HFFc6 (cell line): ENCODE measurements around the gene SIN3A. TPM values are rescaled to one million over a fixed set of nuclear protein-coding genes. Genes with fewer than 3 reads are reported as not detected.
"Not testable (repeated sequence)": the region's sequence is repeated elsewhere in the genome, so short reads cannot be mapped to it uniquely, and the experiment has no call there.

Experiments
- DNase-seq: peaks from one replicate; pipeline ENCODE4 v3.0.0-alpha.2; 2018
- H3K27ac Mint-ChIP-seq: 2 replicates; pipeline ENCODE4 v1.8.0; 2020; ENCODE audit warnings: mild to moderate bottlenecking, mixed read lengths
- H3K27me3 Mint-ChIP-seq: 2 replicates; pipeline ENCODE4 v1.8.0; 2021; ENCODE audit warnings: mild to moderate bottlenecking, moderate library complexity, mixed read lengths; ENCODE audit not compliant: insufficient read depth
- H3K36me3 Mint-ChIP-seq: 2 replicates; pipeline ENCODE4 v1.8.0; 2021; ENCODE audit warnings: low read depth, mixed read lengths
- H3K4me1 Mint-ChIP-seq: 2 replicates; pipeline ENCODE4 v1.8.0; 2020; ENCODE audit warnings: low read depth, mixed read lengths
- H3K4me3 Mint-ChIP-seq: 2 replicates; pipeline ENCODE4 v1.8.0; 2020; ENCODE audit warnings: mild to moderate bottlenecking, moderate library complexity, mixed read lengths
- H3K9me3 Mint-ChIP-seq: 2 replicates; pipeline ENCODE4 v1.8.0; 2020; ENCODE audit warnings: mild to moderate bottlenecking, mixed read lengths
- total RNA-seq, 6 experiments: library from RNA; stranded (reverse); fragmentation: NEBNext Ultra II Directional; extraction: Animal tissue kit (Norgen Biotek cat#: 25700); gene quantifications; 2 replicates in 1 of 6; 3 replicates in 5 of 6; pipeline ENCODE4 v1.2.3, GENCODE V29; 2021
- TF ChIP-seq, protein P1 (sequence below): fragments of 200-600 bp; sonication (generic); IDR thresholded peaks from 2 replicates; pipeline ENCODE4 v1.5.0; 2021; ENCODE audit warnings: antibody characterized with exemption, mild to moderate bottlenecking

The SIN3A gene
- total RNA-seq, 6 experiments from 2014 or later: 36.6 to 49.3 (median 39.8) TPM

DNA sequence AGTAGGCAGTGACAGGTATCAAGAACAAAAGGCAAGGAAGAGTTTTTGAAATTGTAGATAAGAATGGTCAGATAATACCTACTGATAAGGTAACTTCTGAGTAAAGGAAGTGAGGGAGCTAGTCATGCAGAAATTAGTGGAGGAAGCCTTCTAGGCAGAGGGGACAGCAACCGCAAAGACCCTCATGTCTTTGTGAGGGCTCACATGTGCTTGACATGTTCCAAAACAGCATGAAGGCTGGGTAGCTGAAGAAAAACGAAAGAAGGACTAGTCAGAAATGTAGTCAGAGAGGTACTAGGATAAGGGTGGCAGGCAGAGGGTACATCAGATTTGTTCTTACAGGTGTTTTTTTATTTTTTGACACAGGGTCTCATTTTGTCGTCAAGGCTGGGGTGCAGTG lies 5.3 kb downstream of the SIN3A start:
- peaks cover 2% of the 10 kb centered on the region; the same call in 1 of the 2 replicates for H3K27me3 Mint-ChIP-seq
- H3K27ac Mint-ChIP-seq: no peak overlapping the region
- 0 out of 2 replicates have a peak, but pooled peaks cover 6% of the 10 kb centered on the region for H3K36me3 Mint-ChIP-seq
- no peaks in the 10 kb centered on the region for H3K9me3 Mint-ChIP-seq
- no peak overlapping the region for H3K4me3 Mint-ChIP-seq
- TF ChIP-seq, protein P1, sequence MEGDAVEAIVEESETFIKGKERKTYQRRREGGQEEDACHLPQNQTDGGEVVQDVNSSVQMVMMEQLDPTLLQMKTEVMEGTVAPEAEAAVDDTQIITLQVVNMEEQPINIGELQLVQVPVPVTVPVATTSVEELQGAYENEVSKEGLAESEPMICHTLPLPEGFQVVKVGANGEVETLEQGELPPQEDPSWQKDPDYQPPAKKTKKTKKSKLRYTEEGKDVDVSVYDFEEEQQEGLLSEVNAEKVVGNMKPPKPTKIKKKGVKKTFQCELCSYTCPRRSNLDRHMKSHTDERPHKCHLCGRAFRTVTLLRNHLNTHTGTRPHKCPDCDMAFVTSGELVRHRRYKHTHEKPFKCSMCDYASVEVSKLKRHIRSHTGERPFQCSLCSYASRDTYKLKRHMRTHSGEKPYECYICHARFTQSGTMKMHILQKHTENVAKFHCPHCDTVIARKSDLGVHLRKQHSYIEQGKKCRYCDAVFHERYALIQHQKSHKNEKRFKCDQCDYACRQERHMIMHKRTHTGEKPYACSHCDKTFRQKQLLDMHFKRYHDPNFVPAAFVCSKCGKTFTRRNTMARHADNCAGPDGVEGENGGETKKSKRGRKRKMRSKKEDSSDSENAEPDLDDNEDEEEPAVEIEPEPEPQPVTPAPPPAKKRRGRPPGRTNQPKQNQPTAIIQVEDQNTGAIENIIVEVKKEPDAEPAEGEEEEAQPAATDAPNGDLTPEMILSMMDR: no peak
- no peak for DNase-seq
- peaks cover 45% of the 10 kb centered on the region for H3K4me1 Mint-ChIP-seq

- H3K4me3 Mint-ChIP-seq, DNase-seq, H3K27ac Mint-ChIP-seq, H3K36me3 Mint-ChIP-seq, H3K27me3 Mint-ChIP-seq, H3K9me3 Mint-ChIP-seq: not testable (repeated sequence)
- H3K4me1 Mint-ChIP-seq: peaks cover 43% of the 10 kb centered on the region
These were observed 6.2 kb downstream of the SIN3A start for GRCh38 chr15:75445324-75445723.

DNA sequence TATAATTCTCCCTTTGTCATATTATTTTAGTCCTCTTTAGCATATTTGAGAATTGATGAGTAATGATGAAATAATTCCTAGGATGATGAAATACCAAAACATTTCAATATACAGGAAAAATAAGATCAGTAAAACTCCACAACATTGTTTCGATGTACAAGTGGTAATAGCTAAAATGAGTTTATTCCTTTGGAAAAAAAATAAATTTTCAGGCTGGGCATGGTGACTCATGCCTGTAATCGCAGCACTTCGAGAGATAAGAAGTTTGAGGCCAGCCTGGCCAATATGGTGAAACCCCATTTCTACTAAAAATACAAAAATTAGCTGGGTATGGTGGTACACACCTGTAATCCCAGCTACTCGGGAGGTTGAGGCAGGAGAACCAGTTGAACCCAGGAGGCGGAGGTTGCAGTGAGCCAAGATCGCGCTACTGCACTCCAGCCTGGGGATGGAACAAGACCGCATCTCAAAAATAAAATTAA lies 7.5 kb downstream of the SIN3A start:
- Mint-ChIP-seq H3K27ac (peak overlapping the region; percentile 45; the same call in 1 of the 2 replicates), H3K4me1 (peaks cover 29% of the 10 kb centered on the region), H3K4me3 (0 out of 2 replicates have a peak overlapping the region, but pooled peaks have one; percentile 24)
- not testable (repeated sequence) for H3K36me3 Mint-ChIP-seq, H3K9me3 Mint-ChIP-seq, H3K27me3 Mint-ChIP-seq
- peak; percentile 24 for DNase-seq

DNA sequence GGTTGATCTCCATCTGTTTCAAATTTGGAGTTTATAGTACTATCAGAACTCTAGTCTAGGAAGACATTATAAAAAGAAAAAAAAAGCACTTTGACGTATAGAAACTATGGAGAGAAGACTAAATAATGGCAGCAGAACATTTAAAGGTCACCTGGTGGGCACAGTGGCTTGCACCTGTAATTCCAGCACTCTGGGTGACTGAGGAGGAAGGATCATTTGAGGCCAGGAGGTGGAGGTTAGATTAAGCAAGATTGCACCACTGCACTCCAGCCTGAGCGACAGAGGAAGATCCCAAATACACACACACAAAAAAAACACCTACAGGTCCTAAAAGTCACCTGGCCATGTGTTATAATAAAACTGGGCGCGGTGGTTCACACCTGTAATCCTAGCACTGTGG lies 13.8 kb downstream of the SIN3A start:
- Mint-ChIP-seq H3K27ac (no peak overlapping the region), H3K36me3 (peaks cover 18% of the 10 kb centered on the region), H3K4me3 (no peak overlapping the region), H3K4me1 (peaks cover 5% of the 10 kb centered on the region), H3K9me3 (no peaks in the 10 kb centered on the region), H3K27me3 (no peaks in the 10 kb centered on the region)
- TF ChIP-seq, protein P1: no peak
- DNase-seq: no peak

- TF ChIP-seq, protein P1: no peak
- Mint-ChIP-seq H3K27ac (no peak overlapping the region), H3K27me3 (no peaks in the 10 kb centered on the region), H3K9me3 (no peaks in the 10 kb centered on the region), H3K4me1 (peaks cover 7% of the 10 kb centered on the region), H3K4me3 (no peak overlapping the region), H3K36me3 (peaks cover 18% of the 10 kb centered on the region)
- no peak for DNase-seq
These were observed 14.6 kb downstream of the SIN3A start for GRCh38 chr15:75436881-75437280.

DNA sequence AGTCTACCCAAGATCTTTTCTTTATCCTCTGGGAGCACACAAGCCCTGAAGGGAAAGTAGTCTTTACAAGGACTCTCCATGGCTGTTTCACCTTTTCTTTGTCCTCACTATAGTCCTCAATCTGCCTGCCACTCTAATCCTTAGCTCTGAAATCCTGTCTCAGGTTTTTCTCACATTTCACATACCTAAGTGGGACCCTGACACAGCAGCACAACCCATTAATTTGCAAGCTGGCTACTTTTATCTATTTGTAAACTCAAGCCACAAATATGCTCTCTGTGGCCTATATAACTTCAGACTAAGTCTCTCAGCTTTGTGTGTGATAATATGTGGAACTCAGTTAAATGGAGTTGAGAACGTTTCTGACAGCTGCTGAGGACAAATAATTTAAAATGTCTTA lies 19.8 kb downstream of the SIN3A start:
- TF ChIP-seq, protein P1: no peak
- 0 out of 2 replicates have a peak overlapping the region, but pooled peaks have one; percentile 0 for H3K27ac Mint-ChIP-seq
- peaks cover 15% of the 10 kb centered on the region for H3K36me3 Mint-ChIP-seq
- H3K9me3 Mint-ChIP-seq: no peaks in the 10 kb centered on the region
- H3K4me3 Mint-ChIP-seq: no peak overlapping the region
- peaks cover 2% of the 10 kb centered on the region; the same call in 1 of the 2 replicates for H3K27me3 Mint-ChIP-seq
- H3K4me1 Mint-ChIP-seq: peaks cover 10% of the 10 kb centered on the region
- DNase-seq: no peak
